Activated effector memory CD4-positive, alpha-beta T cell treated with Interleukin-2 at 50 U/mL for 16 hours (primary cell): Measurements from ENCODE around the gene CRISPLD2.

Experiments used
- DNase-seq: peaks from one replicate; pipeline ENCODE4 v3.0.0-alpha.2; 2020

The CRISPLD2 gene

GRCh38 chr16:84889066-84889465 lies 69.3 kb downstream of the CRISPLD2 start:
- DNase-seq = no peak

GRCh38 chr16:84890427-84890826 lies 70.6 kb downstream of the CRISPLD2 start:
- DNase-seq = no peak

GRCh38 chr16:84891149-84891795 lies 71.5 kb downstream of the CRISPLD2 start:
- DNase-seq = no peak

- DNase-seq = no peak
Observed at GRCh38 chr16:84892097-84892496, 72.3 kb downstream of the CRISPLD2 start.

- no peak for DNase-seq
Observed at GRCh38 chr16:84893467-84893848, 73.7 kb downstream of the CRISPLD2 start.

- no peak for DNase-seq
Observed at GRCh38 chr16:84893849-84894599, 74.2 kb downstream of the CRISPLD2 start.

- DNase-seq = no peak
Observed at GRCh38 chr16:84895016-84895415, 75.2 kb downstream of the CRISPLD2 start.

GRCh38 chr16:84896847-84897246 lies 77.1 kb downstream of the CRISPLD2 start:
- DNase-seq = no peak

GRCh38 chr16:84897911-84898377 lies 78.2 kb downstream of the CRISPLD2 start:
- no peak for DNase-seq

GRCh38 chr16:84898447-84898846 lies 78.7 kb downstream of the CRISPLD2 start:
- no peak for DNase-seq

- no peak for DNase-seq
Observed at GRCh38 chr16:84899414-84899813, 79.6 kb downstream of the CRISPLD2 start.

GRCh38 chr16:84905965-84906460 lies 86.2 kb downstream of the CRISPLD2 start:
- no peak for DNase-seq

GRCh38 chr16:84907051-84907450 lies 87.3 kb downstream of the CRISPLD2 start:
- no peak for DNase-seq

- no peak for DNase-seq
Observed at GRCh38 chr16:84907575-84907974, 87.8 kb downstream of the CRISPLD2 start.

- no peak for DNase-seq
Observed at GRCh38 chr16:84909476-84910085, 89.8 kb downstream of the CRISPLD2 start.

- DNase-seq = no peak
Observed at GRCh38 chr16:84911486-84912216, 91.9 kb downstream of the CRISPLD2 start.

- no peak for DNase-seq
Observed at GRCh38 chr16:84913315-84913714, 93.5 kb downstream of the CRISPLD2 start.

- DNase-seq = no peak
Observed at GRCh38 chr16:84914273-84914672, 94.5 kb downstream of the CRISPLD2 start.

- no peak for DNase-seq
Observed at GRCh38 chr16:84916178-84916577, 96.4 kb downstream of the CRISPLD2 start.

- DNase-seq = no peak
Observed at GRCh38 chr16:84916850-84917249, 97.1 kb downstream of the CRISPLD2 start.

- no peak for DNase-seq
Observed at GRCh38 chr16:84917492-84917891, 97.7 kb downstream of the CRISPLD2 start.

- no peak for DNase-seq
Observed at GRCh38 chr16:84918006-84918909, 98.5 kb downstream of the CRISPLD2 start.
